Activated CD4-positive, alpha-beta memory T cell treated with anti-CD3 and anti-CD28 coated beads, Interleukin-2, amount 10 ng/mL, durations not matched to agents 7 days and 5 days (primary cell): ENCODE results near the gene SFTPB. TPM values are rescaled to one million over a fixed set of nuclear protein-coding genes. Genes with fewer than 3 reads are reported as not detected.
A peak's percentile ranks its signal among the peaks of the same experiment; 100 is the strongest.

ENCODE experiments used
- CTCF ChIA-PET: fragments of 350-600 bp; sonication (Branson Sonifier 250); formaldehyde crosslinking; loops from one replicate; lab custom pipeline; 2021; ENCODE audit warnings: antibody characterized with exemption, inconsistent platforms; lab: Charles Lee
- POLR2A ChIA-PET: fragments of 350-600 bp; sonication (Branson Sonifier 250); formaldehyde crosslinking; loops from one replicate; lab custom pipeline; 2021; ENCODE audit warnings: antibody characterized with exemption; lab: Charles Lee
- DNase-seq: peaks from one replicate; pipeline ENCODE4 v3.0.0-alpha.2; 2020
- H3K27ac Mint-ChIP-seq: one replicate; pipeline ENCODE4 v1.8.0; 2021; ENCODE audit warnings: mild to moderate bottlenecking, mixed read lengths
- H3K27me3 Mint-ChIP-seq: one replicate; pipeline ENCODE4 v1.8.0; 2021; ENCODE audit warnings: mixed read lengths
- H3K36me3 Mint-ChIP-seq: one replicate; pipeline ENCODE4 v1.8.0; 2021; ENCODE audit warnings: low read depth, mixed read lengths
- H3K4me1 Mint-ChIP-seq: one replicate; pipeline ENCODE4 v1.8.0; 2021; ENCODE audit warnings: mixed read lengths
- H3K4me3 Mint-ChIP-seq: one replicate; pipeline ENCODE4 v1.8.0; 2021; ENCODE audit warnings: mild to moderate bottlenecking, mixed read lengths
- H3K9me3 Mint-ChIP-seq: one replicate; pipeline ENCODE4 v1.8.0; 2021; ENCODE audit warnings: mixed read lengths
- total RNA-seq, 2 experiments: library from RNA; stranded (reverse); gene quantifications; one replicate each; pipeline ENCODE4 v1.2.3, GENCODE V29; 2021

Gene SFTPB
- total RNA-seq, 2 experiments from 2014 or later, result not detected

DNA sequence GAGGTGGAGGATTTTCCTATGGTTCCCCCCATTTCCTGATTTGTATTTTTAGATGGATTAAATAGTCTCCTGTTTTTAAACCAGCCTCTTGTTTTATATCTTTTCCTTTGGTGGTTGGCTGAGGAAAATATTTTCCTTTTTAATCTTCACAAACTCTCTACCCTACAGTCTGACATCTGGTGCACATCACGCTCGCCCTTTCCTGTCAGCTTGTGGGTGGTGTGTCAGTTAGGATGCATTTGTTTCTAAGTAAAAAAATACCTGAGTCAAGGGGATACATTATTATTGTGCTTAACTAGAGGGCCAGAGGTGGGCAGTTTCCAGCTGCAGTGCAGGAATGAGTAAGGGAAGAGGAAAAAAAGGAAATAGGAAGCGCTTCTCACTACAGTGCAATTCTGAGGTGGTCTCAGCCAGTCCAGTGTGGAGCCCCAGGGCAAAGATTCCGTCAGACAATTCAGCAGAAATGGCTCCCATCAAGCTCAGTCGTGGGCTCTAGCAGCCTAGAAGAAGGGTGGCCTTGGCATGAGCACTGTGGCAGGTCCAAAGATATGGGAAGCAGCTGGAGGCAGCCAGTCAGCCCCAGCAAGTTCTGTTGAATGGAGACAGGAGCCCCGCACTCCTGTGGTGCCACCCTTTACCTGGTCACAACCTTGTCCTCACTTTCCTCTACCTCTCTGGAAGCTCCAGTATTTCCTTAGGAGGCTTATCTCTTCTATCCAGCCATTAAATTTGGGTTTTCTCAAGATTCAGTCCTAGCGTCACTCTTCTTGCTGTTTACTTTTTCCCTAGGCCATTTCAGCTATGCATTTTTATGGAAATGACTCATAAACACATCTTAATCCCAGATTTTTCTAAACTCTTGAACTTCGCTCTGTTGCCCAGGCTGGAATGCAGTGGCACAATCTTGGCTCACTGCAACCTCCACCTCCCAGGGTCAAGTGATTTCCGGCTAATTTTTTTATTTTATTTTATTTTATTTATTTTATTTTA, 18.5 kb downstream of the SFTPB start:
- Mint-ChIP-seq H3K27me3 (no peaks in the 10 kb centered on the region), H3K27ac (peak overlapping the region; percentile 48), H3K36me3 (peaks cover 68% of the 10 kb centered on the region), H3K4me3 (no peak overlapping the region), H3K9me3 (no peaks in the 10 kb centered on the region), H3K4me1 (peaks cover 5% of the 10 kb centered on the region)
- ChIA-PET POLR2A (interaction anchor here (0.6 kb wide), 1 partner anchor 17 kb away, joined by 3 read pairs; no protein-coding TSS in a partner anchor), CTCF (interaction anchor here (0.6 to 8.0 kb wide), 16 partner anchors 8 to 228 kb away, joined by 3 to 83 read pairs (median 3); partner anchors contain the start of gene MAT2A)
- no peak for DNase-seq

DNA sequence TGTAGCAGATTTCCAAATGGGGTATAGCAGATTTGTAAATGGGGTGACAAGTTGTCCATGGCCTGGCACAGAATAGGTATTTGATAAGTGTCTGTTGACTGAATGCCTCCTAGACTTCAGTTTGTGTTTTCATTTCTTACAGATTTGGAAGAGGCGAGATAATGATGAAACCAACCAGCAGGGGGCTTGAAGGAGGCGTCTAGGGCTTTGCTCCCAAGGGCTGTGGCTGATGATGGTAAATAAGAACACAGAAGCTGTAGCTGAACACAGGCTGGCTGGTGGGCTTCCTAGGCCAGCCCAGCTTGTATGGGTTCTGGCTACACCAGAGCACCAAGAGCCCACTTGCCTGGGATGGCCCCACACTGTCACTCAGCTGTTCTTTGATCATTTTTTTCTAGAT, 19.4 kb downstream of the SFTPB start:
- ChIA-PET POLR2A (interaction anchor here (0.6 kb wide), 1 partner anchor 18 kb away, joined by 3 read pairs; no protein-coding TSS in a partner anchor), CTCF (interaction anchor here (0.6 to 8.0 kb wide), 13 partner anchors 8 to 227 kb away, joined by 3 to 83 read pairs (median 4); partner anchors contain the start of gene MAT2A)
- peak; percentile 34 for DNase-seq
- no peaks in the 10 kb centered on the region for H3K9me3 Mint-ChIP-seq
- no peaks in the 10 kb centered on the region for H3K27me3 Mint-ChIP-seq
- peaks cover 6% of the 10 kb centered on the region for H3K4me1 Mint-ChIP-seq
- H3K36me3 Mint-ChIP-seq, result peaks cover 66% of the 10 kb centered on the region
- peak overlapping the region; percentile 34 for H3K27ac Mint-ChIP-seq
- no peak overlapping the region for H3K4me3 Mint-ChIP-seq

- no peak overlapping the region for H3K4me3 Mint-ChIP-seq
- no peaks in the 10 kb centered on the region for H3K9me3 Mint-ChIP-seq
- peaks cover 10% of the 10 kb centered on the region for H3K4me1 Mint-ChIP-seq
- ChIA-PET POLR2A (no interaction called here), CTCF (interaction anchor here (1.0 to 8.0 kb wide), 9 partner anchors 11 to 212 kb away, joined by 3 to 83 read pairs (median 5); no protein-coding TSS in a partner anchor)
- no peaks in the 10 kb centered on the region for H3K27me3 Mint-ChIP-seq
- peaks cover 67% of the 10 kb centered on the region for H3K36me3 Mint-ChIP-seq
- peak overlapping the region; percentile 34 for H3K27ac Mint-ChIP-seq
- no peak for DNase-seq
Measured at GRCh38 chr2:85647823-85648526, 20.0 kb downstream of the SFTPB start.

- H3K36me3 Mint-ChIP-seq, result peaks cover 72% of the 10 kb centered on the region
- POLR2A ChIA-PET, result no interaction called here
- peaks cover 28% of the 10 kb centered on the region for H3K4me1 Mint-ChIP-seq
- H3K27me3 Mint-ChIP-seq, result no peaks in the 10 kb centered on the region
- no peak overlapping the region for H3K4me3 Mint-ChIP-seq
- H3K27ac Mint-ChIP-seq, result peak overlapping the region; percentile 35
- DNase-seq, result no peak
- no peaks in the 10 kb centered on the region for H3K9me3 Mint-ChIP-seq
- CTCF ChIA-PET, result interaction anchor here (1.3 to 8.0 kb wide), 3 partner anchors 11 to 62 kb away, joined by 3 to 83 read pairs (median 5); no protein-coding TSS in a partner anchor
Measured at GRCh38 chr2:85646166-85646565, 21.8 kb downstream of the SFTPB start.

DNA sequence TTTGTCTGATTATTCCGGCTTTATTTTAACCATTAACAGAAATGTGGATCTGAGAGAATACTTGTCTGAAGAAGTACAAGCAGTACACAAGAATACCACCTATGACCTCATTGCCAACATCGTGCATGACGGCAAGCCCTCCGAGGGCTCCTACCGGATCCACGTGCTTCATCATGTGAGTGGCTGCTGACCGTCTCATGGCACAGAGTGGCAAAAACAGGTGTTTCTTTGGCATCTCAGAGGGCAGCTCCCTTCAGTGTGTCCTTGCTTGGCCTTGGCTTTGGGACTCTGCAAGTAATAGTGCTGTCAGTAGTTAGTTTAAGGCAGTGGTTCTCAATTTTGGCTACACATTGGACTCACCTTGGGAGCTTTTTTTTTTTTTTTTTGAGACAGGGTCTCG, 23.1 kb downstream of the SFTPB start:
- ChIA-PET CTCF (no interaction called here), POLR2A (interaction anchor here (0.6 kb wide), 1 partner anchor 53 kb away, joined by 3 read pairs; no protein-coding TSS in a partner anchor)
- peaks cover 32% of the 10 kb centered on the region for H3K4me1 Mint-ChIP-seq
- no peak overlapping the region for H3K4me3 Mint-ChIP-seq
- no peaks in the 10 kb centered on the region for H3K27me3 Mint-ChIP-seq
- no peaks in the 10 kb centered on the region for H3K9me3 Mint-ChIP-seq
- H3K27ac Mint-ChIP-seq, result no peak overlapping the region
- no peak for DNase-seq
- peaks cover 79% of the 10 kb centered on the region for H3K36me3 Mint-ChIP-seq

DNA sequence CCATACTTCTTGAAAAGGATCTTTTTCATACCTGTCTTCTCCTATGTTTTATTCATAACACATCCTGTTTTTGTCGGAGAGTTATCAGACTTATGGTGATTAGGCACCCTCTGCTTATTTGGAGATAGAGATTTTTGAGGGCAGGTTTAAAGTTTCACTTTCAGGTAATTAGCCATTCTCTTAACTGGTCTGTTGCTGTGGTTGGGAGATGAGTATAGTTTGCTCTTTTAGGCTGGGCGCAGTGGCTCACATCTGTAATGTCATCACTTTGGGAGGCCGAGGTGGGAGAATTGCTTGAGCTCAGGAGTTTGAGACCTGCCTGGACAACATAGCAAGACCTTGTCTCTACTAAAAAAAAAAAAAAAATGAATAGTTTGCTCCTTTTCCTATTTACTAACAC, 25.3 kb downstream of the SFTPB start:
- H3K36me3 Mint-ChIP-seq, result peaks cover 72% of the 10 kb centered on the region
- CTCF ChIA-PET, result interaction anchor here (0.9 to 1.3 kb wide), 3 partner anchors 38 to 437 kb away, joined by 3 to 4 read pairs (median 3); no protein-coding TSS in a partner anchor
- peak overlapping the region; percentile 88 for H3K27ac Mint-ChIP-seq
- no peaks in the 10 kb centered on the region for H3K9me3 Mint-ChIP-seq
- POLR2A ChIA-PET, result no interaction called here
- no peak overlapping the region for H3K4me3 Mint-ChIP-seq
- peak; percentile 41 for DNase-seq
- H3K27me3 Mint-ChIP-seq, result no peaks in the 10 kb centered on the region
- peaks cover 28% of the 10 kb centered on the region for H3K4me1 Mint-ChIP-seq

DNA sequence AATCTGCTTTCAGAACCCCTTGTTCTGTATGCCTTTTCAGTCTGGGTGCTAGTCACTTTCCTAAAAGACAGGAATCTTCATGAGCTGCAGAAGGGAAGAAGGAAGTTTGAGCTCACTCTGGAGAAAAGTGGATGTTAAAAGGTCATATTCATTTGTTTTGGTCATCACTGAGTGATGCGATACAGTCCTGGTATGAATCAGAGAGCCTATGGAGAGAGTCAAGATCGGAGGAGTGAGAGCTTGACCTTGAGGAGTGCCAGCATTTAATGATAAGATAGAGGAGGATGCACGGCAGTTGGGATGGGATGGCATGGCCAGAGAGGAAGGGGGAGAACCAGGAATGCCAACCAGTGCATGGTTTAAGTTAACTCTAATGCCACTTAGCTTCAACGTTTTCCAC, 32.4 kb downstream of the SFTPB start:
- Mint-ChIP-seq H3K4me3 (no peak overlapping the region), H3K36me3 (peaks cover 76% of the 10 kb centered on the region)
- POLR2A ChIA-PET, result interaction anchor here (1.8 to 2.0 kb wide), 2 partner anchors 24 to 470 kb away, joined by 4 to 5 read pairs; partner anchors contain the start of genes C2orf68, POLR1A and PTCD3

DNA sequence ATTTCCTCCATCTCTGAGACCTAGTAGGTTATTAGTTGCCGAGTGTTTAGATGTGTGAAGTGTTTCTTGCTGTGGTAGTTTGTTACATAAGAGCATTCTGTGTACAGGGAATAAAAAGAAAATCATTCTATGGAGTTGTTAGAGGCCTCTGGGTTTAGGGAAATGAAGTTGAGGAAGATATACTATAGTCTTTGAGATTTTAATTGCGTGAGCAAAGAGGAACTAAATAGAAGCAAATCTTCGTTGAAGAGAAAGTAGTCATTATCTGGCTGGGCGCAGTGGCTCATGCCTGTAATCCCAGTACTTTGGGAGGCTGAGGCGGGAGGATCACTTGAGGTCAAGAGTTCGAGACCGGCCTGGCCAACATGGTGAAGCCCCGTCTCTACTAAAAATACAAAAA, 33.0 kb downstream of the SFTPB start:
- no peak overlapping the region for H3K4me3 Mint-ChIP-seq
- H3K4me1 Mint-ChIP-seq, result peaks cover 12% of the 10 kb centered on the region
- no peaks in the 10 kb centered on the region for H3K9me3 Mint-ChIP-seq
- POLR2A ChIA-PET, result interaction anchor here (1.8 kb wide), 1 partner anchor 23 kb away, joined by 4 read pairs; the partner anchor contains the start of gene C2orf68
- H3K36me3 Mint-ChIP-seq, result peaks cover 77% of the 10 kb centered on the region
- no peaks in the 10 kb centered on the region for H3K27me3 Mint-ChIP-seq
- H3K27ac Mint-ChIP-seq, result peak overlapping the region; percentile 50
- DNase-seq, result no peak
- CTCF ChIA-PET, result interaction anchor here (0.9 to 6.5 kb wide), 6 partner anchors 13 to 215 kb away, joined by 3 to 83 read pairs (median 40); partner anchors contain the start of gene SH2D6

More for the DNA sequence above, 32.4 kb downstream of the SFTPB start:
- no peaks in the 10 kb centered on the region for H3K27me3 Mint-ChIP-seq
- peaks cover 10% of the 10 kb centered on the region for H3K4me1 Mint-ChIP-seq
- peak overlapping the region; percentile 9 for H3K27ac Mint-ChIP-seq
- CTCF ChIA-PET, result interaction anchor here (0.8 to 6.5 kb wide), 7 partner anchors 14 to 216 kb away, joined by 3 to 83 read pairs (median 36); partner anchors contain the start of gene SH2D6
- no peaks in the 10 kb centered on the region for H3K9me3 Mint-ChIP-seq
- DNase-seq, result no peak

- H3K9me3 Mint-ChIP-seq, result no peaks in the 10 kb centered on the region
- no peak overlapping the region for H3K4me3 Mint-ChIP-seq
Measured at GRCh38 chr2:85631316-85631715, 36.7 kb downstream of the SFTPB start.

GRCh38 chr2:85628658-85629057, 39.3 kb downstream of the SFTPB start:
- Mint-ChIP-seq H3K4me3 (no peak overlapping the region), H3K9me3 (no peaks in the 10 kb centered on the region), H3K27me3 (no peaks in the 10 kb centered on the region), H3K36me3 (peaks cover 76% of the 10 kb centered on the region), H3K27ac (peak overlapping the region; percentile 59), H3K4me1 (peaks cover 14% of the 10 kb centered on the region)
- POLR2A ChIA-PET, result interaction anchor here (1.3 to 2.5 kb wide), 3 partner anchors 9 to 33 kb away, joined by 5 to 16 read pairs (median 7); partner anchors contain the start of genes RNF181 and USP39
- DNase-seq, result no peak
- CTCF ChIA-PET, result interaction anchor here (2.5 kb wide), 1 partner anchor 9 kb away, joined by 15 read pairs; no protein-coding TSS in a partner anchor

More at GRCh38 chr2:85631316-85631715, 36.7 kb downstream of the SFTPB start:
- peaks cover 18% of the 10 kb centered on the region for H3K4me1 Mint-ChIP-seq
- POLR2A ChIA-PET, result interaction anchor here (1.2 kb wide), 1 partner anchor 15 kb away, joined by 3 read pairs; the partner anchor contains the start of gene USP39
- CTCF ChIA-PET, result interaction anchor here (0.7 to 2.0 kb wide), 3 partner anchors 12 to 330 kb away, joined by 4 to 5 read pairs (median 4); no protein-coding TSS in a partner anchor
- peaks cover 70% of the 10 kb centered on the region for H3K36me3 Mint-ChIP-seq
- no peak for DNase-seq
- H3K27me3 Mint-ChIP-seq, result no peaks in the 10 kb centered on the region
- H3K27ac Mint-ChIP-seq, result no peak overlapping the region

DNA sequence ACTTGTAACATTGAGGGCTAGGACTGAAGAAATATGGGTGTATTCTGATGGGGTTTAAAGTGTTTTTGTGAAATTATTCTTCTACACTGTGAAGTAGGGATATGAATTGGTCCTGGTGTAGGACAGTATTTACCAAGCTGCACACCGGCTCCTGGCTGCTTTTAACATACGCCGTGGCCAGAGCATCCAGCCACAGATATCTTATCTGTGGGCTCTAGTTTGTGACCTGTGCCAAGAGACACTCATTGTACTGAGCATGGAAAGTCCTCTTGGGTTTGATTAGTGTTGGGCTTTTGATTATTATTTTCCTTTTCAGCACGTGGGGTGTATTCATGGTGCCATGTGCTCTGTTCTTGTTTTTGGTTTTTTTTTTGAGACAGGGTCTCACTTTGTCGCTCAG, 44.0 kb downstream of the SFTPB start:
- no peaks in the 10 kb centered on the region for H3K9me3 Mint-ChIP-seq

GRCh38 chr2:85621338-85621737, 46.7 kb downstream of the SFTPB start:
- no peaks in the 10 kb centered on the region for H3K27me3 Mint-ChIP-seq
- peaks cover 67% of the 10 kb centered on the region for H3K36me3 Mint-ChIP-seq
- DNase-seq, result no peak
- ChIA-PET CTCF (interaction anchor here (1.8 to 4.7 kb wide), 2 partner anchors 13 to 16 kb away, joined by 4 to 36 read pairs; no protein-coding TSS in a partner anchor), POLR2A (interaction anchor here (1.2 kb wide), 1 partner anchor 16 kb away, joined by 4 read pairs; no protein-coding TSS in a partner anchor)
- no peak overlapping the region for H3K27ac Mint-ChIP-seq
- H3K9me3 Mint-ChIP-seq, result no peaks in the 10 kb centered on the region
- H3K4me1 Mint-ChIP-seq, result peaks cover 24% of the 10 kb centered on the region
- H3K4me3 Mint-ChIP-seq, result no peak overlapping the region

More for the DNA sequence above, 44.0 kb downstream of the SFTPB start:
- ChIA-PET POLR2A (no interaction called here), CTCF (no interaction called here)
- Mint-ChIP-seq H3K4me3 (no peak overlapping the region), H3K27me3 (no peaks in the 10 kb centered on the region), H3K4me1 (peaks cover 17% of the 10 kb centered on the region), H3K36me3 (peaks cover 68% of the 10 kb centered on the region), H3K27ac (no peak overlapping the region)
- no peak for DNase-seq
